HG03558 (cell line): ENCODE results near the gene AGBL1.

Experiments used
- ATAC-seq: cut with Tn5 transposase; IDR thresholded peaks from one replicate; pipeline ENCODE4 v1.9.1; 2021; ENCODE audit warnings: moderate number of reproducible peaks; ENCODE audit not compliant: unreplicated experiment; ENCODE audit errors: extremely low read depth

The AGBL1 gene

GRCh38 chr15:86557018-86557550, 477.4 kb downstream of the AGBL1 start:
- ATAC-seq, result no peak

- ATAC-seq, result no peak
These were observed 478.6 kb downstream of the AGBL1 start for GRCh38 chr15:86558252-86558651.

- no peak for ATAC-seq
These were observed 479.0 kb downstream of the AGBL1 start for GRCh38 chr15:86558686-86559085.

- no peak for ATAC-seq
These were observed 488.7 kb downstream of the AGBL1 start for GRCh38 chr15:86568378-86568777.

- no peak for ATAC-seq
These were observed 491.1 kb downstream of the AGBL1 start for GRCh38 chr15:86570738-86571137.

- ATAC-seq, result no peak
These were observed 492.2 kb downstream of the AGBL1 start for GRCh38 chr15:86571873-86572272.

- no peak for ATAC-seq
These were observed 492.7 kb downstream of the AGBL1 start for GRCh38 chr15:86572368-86572841.

GRCh38 chr15:86573476-86573875, 493.8 kb downstream of the AGBL1 start:
- ATAC-seq, result no peak

GRCh38 chr15:86588413-86588812, 508.7 kb downstream of the AGBL1 start:
- ATAC-seq, result no peak

GRCh38 chr15:86590461-86590860, 510.8 kb downstream of the AGBL1 start:
- ATAC-seq, result no peak

- ATAC-seq, result no peak
These were observed 511.5 kb downstream of the AGBL1 start for GRCh38 chr15:86591158-86591557.

GRCh38 chr15:86591994-86592735, 512.5 kb downstream of the AGBL1 start:
- no peak for ATAC-seq

GRCh38 chr15:86595741-86596140, 516.1 kb downstream of the AGBL1 start:
- no peak for ATAC-seq

- ATAC-seq, result no peak
These were observed 523.8 kb downstream of the AGBL1 start for GRCh38 chr15:86603466-86603865.

- no peak for ATAC-seq
These were observed 529.0 kb downstream of the AGBL1 start for GRCh38 chr15:86608461-86609205.

- no peak for ATAC-seq
These were observed 529.6 kb downstream of the AGBL1 start for GRCh38 chr15:86609275-86609674.

- no peak for ATAC-seq
These were observed 530.4 kb downstream of the AGBL1 start for GRCh38 chr15:86610038-86610437.

GRCh38 chr15:86611417-86612040, 531.9 kb downstream of the AGBL1 start:
- no peak for ATAC-seq

- no peak for ATAC-seq
These were observed 535.7 kb downstream of the AGBL1 start for GRCh38 chr15:86615411-86615810.

GRCh38 chr15:86615816-86616215, 536.1 kb downstream of the AGBL1 start:
- no peak for ATAC-seq

GRCh38 chr15:86616771-86617170, 537.1 kb downstream of the AGBL1 start:
- ATAC-seq, result no peak
